ENCODE data around the gene MPHOSPH9. TPM values are rescaled to one million over a fixed set of nuclear protein-coding genes. Genes with fewer than 3 reads are reported as not detected.

Gene MPHOSPH9
- total RNA-seq (10 to 100 TPM; 55.0 to 79.2 TPM), polyA plus RNA-seq (ENCODE audit: insufficient read length in 2 of 2) (10 to 100 TPM; 20.5 to 32.8 TPM)
- long read RNA-seq, donor 1, partial matches to known transcripts: 0 of 2 reads
- long read RNA-seq, donor 1, other reads (novel, unspliced or antisense): 0 of 2 reads
- long read RNA-seq, donor 2: 0 reads
- long read RNA-seq, donor 3, partial matches to known transcripts: 11 of 23 reads
- long read RNA-seq, donor 3, other reads (novel, unspliced or antisense): 12 of 23 reads
- long read RNA-seq, donor 4, partial matches to known transcripts: 56 of 58 reads
- long read RNA-seq, donor 4, other reads (novel, unspliced or antisense): 0 of 58 reads

DNA sequence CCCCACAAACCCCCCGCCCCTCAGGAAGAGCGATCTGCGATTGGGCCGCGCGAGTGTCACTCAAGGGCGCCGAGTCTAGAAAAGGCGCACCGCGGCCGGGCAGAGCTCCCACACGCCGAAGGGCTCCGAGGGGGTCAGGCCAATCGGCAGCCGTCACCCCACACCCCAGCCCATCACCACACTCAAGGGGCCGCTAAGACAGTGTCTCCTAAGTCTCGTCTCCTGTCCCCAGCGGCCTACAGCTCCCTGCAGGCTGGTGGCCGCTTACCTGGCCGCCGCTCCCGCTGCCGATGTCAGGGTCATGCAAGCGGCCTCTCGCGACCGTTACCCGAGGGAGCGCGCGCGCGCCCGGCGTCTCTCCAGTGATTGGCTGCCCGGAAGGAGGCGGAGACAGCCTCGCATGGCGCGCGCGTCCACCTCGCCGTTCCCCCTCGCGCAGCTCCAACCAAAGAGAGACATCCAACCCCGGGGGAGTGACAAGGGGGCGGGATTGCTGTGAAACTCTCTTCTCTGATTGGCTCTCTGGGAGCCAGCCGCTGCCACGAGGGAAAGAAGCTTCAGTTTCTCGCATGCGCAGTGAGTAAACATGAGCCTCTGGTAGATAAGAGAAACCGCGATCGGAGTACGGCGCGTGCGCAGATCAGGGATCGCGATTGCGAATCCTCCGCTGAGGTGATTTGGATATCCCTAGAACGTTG is at the start of gene MPHOSPH9, which contains the start of gene MTRFR:
Gene MPHOSPH9 (minus strand): TSS at position 335 of the 698 bp plus-strand sequence. CDS start 2,777 bp downstream, outside the sequence.
Gene MTRFR (plus strand): TSS at position 630 of the 698 bp plus-strand sequence. CDS start 20,239 bp downstream, outside the sequence.
- WGBS (ENCODE audit: insufficient coverage): 0% methylated on average over 65 of the region's 66 CpGs
- Histone ChIP-seq H3K9me3 (ENCODE audit: control insufficient read depth, insufficient read depth, low read length) (no peaks in the 10 kb centered on the region), H3K27me3 (ENCODE audit: control insufficient read depth, insufficient read depth, low read length) (no peaks in the 10 kb centered on the region), H3K36me3 (ENCODE audit: control insufficient read depth, insufficient read depth, low read length) (peaks cover 14% of the 10 kb centered on the region), H3K27ac (ENCODE audit: low read depth, low read length) (peak within 1 kb of the TSS; percentile 98), H3K4me3 (ENCODE audit: low read depth, low read length) (peak within 1 kb of the TSS; percentile 100), H3K4me1 (ENCODE audit: control insufficient read depth, insufficient read depth, low read length) (peaks cover 23% of the 10 kb centered on the region)
- DNase-seq (ENCODE audit: low read depth in 4 of 6, low spot score in 6 of 6): peak; percentile 98 to 100 (median 100)

GRCh38 chr12:123282111-123282510 is 49.2 kb upstream of the MPHOSPH9 start:
- no peaks in the 10 kb centered on the region for H3K36me3 ChIP-seq (ENCODE audit: control insufficient read depth, insufficient read depth, low read length)

DNA sequence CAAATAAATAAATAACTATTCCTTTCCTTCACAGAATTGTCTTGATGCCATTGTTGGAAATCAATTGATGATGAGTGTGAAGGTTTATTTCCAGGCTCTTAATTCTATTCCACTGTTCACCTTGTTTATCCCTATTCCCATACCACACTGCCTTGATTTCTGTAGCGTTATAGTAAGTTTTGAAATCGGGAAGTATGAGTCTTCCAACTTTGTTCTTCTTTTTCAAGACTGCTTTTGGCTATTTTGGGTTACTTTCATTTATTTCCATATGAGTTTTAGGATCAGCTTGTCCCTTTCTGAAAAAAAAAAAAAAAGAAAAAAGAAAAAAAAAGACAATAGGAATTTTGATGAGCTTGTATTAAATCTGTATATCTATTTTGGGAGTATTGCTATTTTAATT is 48.0 kb upstream of the MPHOSPH9 start:
- no peak overlapping the region for H3K4me3 ChIP-seq (ENCODE audit: low read depth, low read length)
- H3K27me3 ChIP-seq (ENCODE audit: control insufficient read depth, insufficient read depth, low read length): no peaks in the 10 kb centered on the region
- no peaks in the 10 kb centered on the region for H3K9me3 ChIP-seq (ENCODE audit: control insufficient read depth, insufficient read depth, low read length)
- DNase-seq (ENCODE audit: low read depth in 4 of 6, low spot score in 6 of 6): no peak
- H3K27ac ChIP-seq (ENCODE audit: low read depth, low read length): no peak overlapping the region
- WGBS (ENCODE audit: insufficient coverage): no CpG with 5 or more reads among the region's 2 CpGs
- no peaks in the 10 kb centered on the region for H3K36me3 ChIP-seq (ENCODE audit: control insufficient read depth, insufficient read depth, low read length)
- H3K4me1 ChIP-seq (ENCODE audit: control insufficient read depth, insufficient read depth, low read length): no peaks in the 10 kb centered on the region

More at GRCh38 chr12:123282111-123282510, 49.2 kb upstream of the MPHOSPH9 start:
- Histone ChIP-seq H3K27ac (ENCODE audit: low read depth, low read length) (no peak overlapping the region), H3K27me3 (ENCODE audit: control insufficient read depth, insufficient read depth, low read length) (no peaks in the 10 kb centered on the region), H3K9me3 (ENCODE audit: control insufficient read depth, insufficient read depth, low read length) (no peaks in the 10 kb centered on the region), H3K4me1 (ENCODE audit: control insufficient read depth, insufficient read depth, low read length) (no peaks in the 10 kb centered on the region), H3K4me3 (ENCODE audit: low read depth, low read length) (no peak overlapping the region)
- DNase-seq (ENCODE audit: low read depth in 4 of 6, low spot score in 6 of 6): no peak
- 100% methylated on average over 2 of the region's 10 CpGs for WGBS (ENCODE audit: insufficient coverage)

GRCh38 chr12:123278101-123278627 is 45.2 kb upstream of the MPHOSPH9 start:
- DNase-seq (ENCODE audit: low read depth in 4 of 6, low spot score in 6 of 6): no peak
- H3K27me3 ChIP-seq (ENCODE audit: control insufficient read depth, insufficient read depth, low read length): no peaks in the 10 kb centered on the region
- H3K9me3 ChIP-seq (ENCODE audit: control insufficient read depth, insufficient read depth, low read length): no peaks in the 10 kb centered on the region
- no peaks in the 10 kb centered on the region for H3K36me3 ChIP-seq (ENCODE audit: control insufficient read depth, insufficient read depth, low read length)
- H3K4me1 ChIP-seq (ENCODE audit: control insufficient read depth, insufficient read depth, low read length): peaks cover 3% of the 10 kb centered on the region
- H3K4me3 ChIP-seq (ENCODE audit: low read depth, low read length): no peak overlapping the region
- 80% methylated on average over 1 of the region's 2 CpGs for WGBS (ENCODE audit: insufficient coverage)
- no peak overlapping the region for H3K27ac ChIP-seq (ENCODE audit: low read depth, low read length)

- peak in 1 of 6 donors; percentile 6 for DNase-seq (ENCODE audit: low read depth in 4 of 6, low spot score in 6 of 6)
These were observed 40.2 kb upstream of the MPHOSPH9 start for GRCh38 chr12:123273166-123273565.

DNA sequence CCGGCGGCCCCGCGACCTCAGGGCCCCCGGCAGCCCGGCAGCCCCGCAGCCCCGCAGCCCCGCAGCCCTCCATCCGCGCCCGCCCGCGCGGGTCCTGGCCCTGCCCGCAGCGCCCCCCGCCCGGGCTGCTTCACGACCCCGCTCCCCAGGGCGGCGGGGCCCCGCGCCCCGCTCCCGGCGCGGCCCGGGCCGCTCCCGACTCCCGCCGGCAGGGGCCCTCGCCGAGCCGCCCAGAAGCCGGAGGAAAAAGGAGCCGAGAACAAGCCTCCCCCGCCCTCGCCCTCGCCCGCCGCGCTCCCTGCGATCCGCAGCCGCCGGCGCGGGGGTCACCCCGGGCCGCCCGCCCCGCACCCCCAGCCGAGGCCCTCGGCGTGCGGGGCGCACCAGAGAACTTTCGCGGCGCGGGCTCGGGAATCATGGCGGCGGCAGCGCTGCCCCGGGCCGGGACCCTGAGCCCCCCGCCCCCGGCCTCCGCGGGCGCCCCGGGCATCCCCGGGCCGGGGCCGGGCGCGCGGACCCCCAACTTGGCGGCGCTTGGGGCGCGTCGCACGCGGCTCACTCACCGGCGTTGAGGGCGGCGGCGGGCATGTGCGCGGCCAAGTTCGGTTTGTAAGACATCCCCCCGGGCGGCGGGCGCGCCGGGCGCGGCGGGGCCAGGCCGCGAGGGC is 38.2 kb upstream of the MPHOSPH9 start:
- Histone ChIP-seq H3K4me3 (ENCODE audit: low read depth, low read length) (peak overlapping the region; percentile 77), H3K27ac (ENCODE audit: low read depth, low read length) (no peak overlapping the region)
- DNase-seq (ENCODE audit: low read depth in 4 of 6, low spot score in 6 of 6): peak in 2 of 6 donors; percentile 83 to 85

More at GRCh38 chr12:123273166-123273565, 40.2 kb upstream of the MPHOSPH9 start:
- peaks cover 34% of the 10 kb centered on the region for H3K4me1 ChIP-seq (ENCODE audit: control insufficient read depth, insufficient read depth, low read length)
- peaks cover 3% of the 10 kb centered on the region for H3K36me3 ChIP-seq (ENCODE audit: control insufficient read depth, insufficient read depth, low read length)
- no peaks in the 10 kb centered on the region for H3K27me3 ChIP-seq (ENCODE audit: control insufficient read depth, insufficient read depth, low read length)
- H3K27ac ChIP-seq (ENCODE audit: low read depth, low read length): no peak overlapping the region
- 48% methylated on average over 13 of the region's 15 CpGs for WGBS (ENCODE audit: insufficient coverage)
- no peaks in the 10 kb centered on the region for H3K9me3 ChIP-seq (ENCODE audit: control insufficient read depth, insufficient read depth, low read length)
- H3K4me3 ChIP-seq (ENCODE audit: low read depth, low read length): no peak overlapping the region

GRCh38 chr12:123270214-123271000 is 37.5 kb upstream of the MPHOSPH9 start:
- H3K4me1 ChIP-seq (ENCODE audit: control insufficient read depth, insufficient read depth, low read length): peaks cover 61% of the 10 kb centered on the region
- peak overlapping the region; percentile 77 for H3K4me3 ChIP-seq (ENCODE audit: low read depth, low read length)
- peak overlapping the region; percentile 96 for H3K27ac ChIP-seq (ENCODE audit: low read depth, low read length)
- peaks cover 21% of the 10 kb centered on the region for H3K36me3 ChIP-seq (ENCODE audit: control insufficient read depth, insufficient read depth, low read length)
- under 1% methylated on average over 51 of the region's 51 CpGs for WGBS (ENCODE audit: insufficient coverage)
- no peaks in the 10 kb centered on the region for H3K9me3 ChIP-seq (ENCODE audit: control insufficient read depth, insufficient read depth, low read length)
- no peaks in the 10 kb centered on the region for H3K27me3 ChIP-seq (ENCODE audit: control insufficient read depth, insufficient read depth, low read length)
- DNase-seq (ENCODE audit: low read depth in 4 of 6, low spot score in 6 of 6): peak in 3 of 6 donors; percentile 41 to 75 (median 62)

More for the DNA sequence above, 38.2 kb upstream of the MPHOSPH9 start:
- Histone ChIP-seq H3K4me1 (ENCODE audit: control insufficient read depth, insufficient read depth, low read length) (peaks cover 54% of the 10 kb centered on the region), H3K36me3 (ENCODE audit: control insufficient read depth, insufficient read depth, low read length) (peaks cover 14% of the 10 kb centered on the region), H3K9me3 (ENCODE audit: control insufficient read depth, insufficient read depth, low read length) (no peaks in the 10 kb centered on the region), H3K27me3 (ENCODE audit: control insufficient read depth, insufficient read depth, low read length) (no peaks in the 10 kb centered on the region)
- WGBS (ENCODE audit: insufficient coverage): under 1% methylated on average over 108 of the region's 108 CpGs

- H3K4me1 ChIP-seq (ENCODE audit: control insufficient read depth, insufficient read depth, low read length): peaks cover 62% of the 10 kb centered on the region
- no peak for DNase-seq (ENCODE audit: low read depth in 4 of 6, low spot score in 6 of 6)
- 0% methylated on average over 5 of the region's 7 CpGs for WGBS (ENCODE audit: insufficient coverage)
These were observed 36.9 kb upstream of the MPHOSPH9 start for GRCh38 chr12:123269896-123270213.

More at GRCh38 chr12:123269896-123270213, 36.9 kb upstream of the MPHOSPH9 start:
- Histone ChIP-seq H3K27me3 (ENCODE audit: control insufficient read depth, insufficient read depth, low read length) (no peaks in the 10 kb centered on the region), H3K27ac (ENCODE audit: low read depth, low read length) (peak overlapping the region; percentile 96), H3K4me3 (ENCODE audit: low read depth, low read length) (peak overlapping the region; percentile 77), H3K36me3 (ENCODE audit: control insufficient read depth, insufficient read depth, low read length) (peaks cover 27% of the 10 kb centered on the region), H3K9me3 (ENCODE audit: control insufficient read depth, insufficient read depth, low read length) (no peaks in the 10 kb centered on the region)

Data from spinal cord (tissue), 10 donors.